ENCODE data around the gene SERPINI1.

DNA sequence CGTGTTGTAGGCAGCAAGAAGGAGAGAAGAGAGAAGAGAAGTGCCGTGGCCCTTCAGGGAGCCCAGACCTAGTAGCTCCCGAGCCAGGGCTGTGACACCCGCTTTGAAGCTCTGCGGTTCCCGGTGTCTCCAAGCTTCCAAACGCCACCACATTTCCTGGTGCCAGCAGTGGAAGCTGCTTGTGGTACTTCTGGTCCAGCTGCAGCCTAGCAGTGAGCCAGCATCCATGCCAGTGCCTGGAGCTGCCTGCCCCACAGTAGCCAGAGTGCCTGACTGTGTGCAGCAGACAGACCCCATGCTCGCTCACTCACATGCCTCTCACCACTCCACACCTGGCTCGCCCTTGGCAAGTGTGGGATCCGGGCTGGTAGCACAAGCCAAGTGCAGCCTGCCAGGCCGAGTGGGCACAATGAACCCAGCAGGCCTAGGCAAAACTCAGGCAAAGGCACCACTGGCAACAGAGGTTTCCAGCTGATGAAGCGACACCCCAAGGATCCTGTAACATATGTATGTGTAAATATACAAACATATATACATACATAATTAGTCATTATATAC lies 85.8 kb downstream of the SERPINI1 start:
- TF ChIP-seq POLR2A (IDR thresholded peaks at IDR 0.05; ENCODE audit: low read length) (no peak), GATA1 (IDR thresholded peaks at IDR 0.05; ENCODE audit: low read depth, low read length) (no peak)

Data from erythroblast (primary cell).